Hematopoietic multipotent progenitor cell treated with erythropoietin and hydrocortisone succinate and interleukin-3 and kit ligand, for 8 days (in vitro differentiated cells): ENCODE results near the gene ADARB2.
"Not testable (repeated sequence)": the region's sequence is repeated elsewhere in the genome, so short reads cannot be mapped to it uniquely, and the experiment has no call there.

ENCODE experiments used
- DNase-seq: peaks from one replicate; pipeline ENCODE4 v3.0.0-alpha.2; 2015

The ADARB2 gene

GRCh38 chr10:1737222-1738061 lies at the start of gene ADARB2:
TSS of gene ADARB2 (minus strand) at chr10:1737525.
- DNase-seq, result no peak

GRCh38 chr10:1785835-1786234 lies 48.5 kb upstream of the ADARB2 start:
- DNase-seq, result no peak

GRCh38 chr10:1782841-1783240 lies 45.5 kb upstream of the ADARB2 start:
- no peak for DNase-seq

- DNase-seq, result no peak
Measured at GRCh38 chr10:1779796-1780195, 42.5 kb upstream of the ADARB2 start.

GRCh38 chr10:1778375-1778969 lies 41.1 kb upstream of the ADARB2 start:
- DNase-seq, result no peak

- no peak for DNase-seq
Measured at GRCh38 chr10:1776127-1776662, 38.9 kb upstream of the ADARB2 start.

GRCh38 chr10:1774796-1775195 lies 37.5 kb upstream of the ADARB2 start:
- DNase-seq, result no peak

GRCh38 chr10:1773204-1773603 lies 35.9 kb upstream of the ADARB2 start:
- DNase-seq, result not testable (repeated sequence)

GRCh38 chr10:1766049-1766448 lies 28.7 kb upstream of the ADARB2 start:
- DNase-seq, result no peak

- no peak for DNase-seq
Measured at GRCh38 chr10:1762076-1762475, 24.8 kb upstream of the ADARB2 start.

- no peak for DNase-seq
Measured at GRCh38 chr10:1754506-1755153, 17.3 kb upstream of the ADARB2 start.

- DNase-seq, result no peak
Measured at GRCh38 chr10:1752153-1752552, 14.8 kb upstream of the ADARB2 start.

GRCh38 chr10:1747590-1748157 lies 10.3 kb upstream of the ADARB2 start:
- DNase-seq, result no peak

- DNase-seq, result no peak
Measured at GRCh38 chr10:1746796-1747195, 9.5 kb upstream of the ADARB2 start.

GRCh38 chr10:1745780-1746456 lies 8.6 kb upstream of the ADARB2 start:
- DNase-seq, result no peak

GRCh38 chr10:1744524-1744923 lies 7.2 kb upstream of the ADARB2 start:
- DNase-seq, result no peak

GRCh38 chr10:1743141-1743540 lies 5.8 kb upstream of the ADARB2 start:
- no peak for DNase-seq

- DNase-seq, result no peak
Measured at GRCh38 chr10:1741450-1741849, 4.1 kb upstream of the ADARB2 start.

- no peak for DNase-seq
Measured at GRCh38 chr10:1739751-1740150, 2.4 kb upstream of the ADARB2 start.

GRCh38 chr10:1738950-1739349 lies 1.6 kb upstream of the ADARB2 start:
- DNase-seq, result no peak

- DNase-seq, result no peak
Measured at GRCh38 chr10:1736972-1737221, 428 bp downstream of the ADARB2 start.

GRCh38 chr10:1736144-1736971 lies 967 bp downstream of the ADARB2 start:
- DNase-seq, result no peak
